Stomach smooth muscle (tissue), 2 donors: ENCODE data around the gene ADARB2.

Experiments used
- H3K27ac ChIP-seq: one replicate; pipeline ENCODE4 v1.7.0; 2013; ENCODE audit warnings: mild to moderate bottlenecking, low read length, inconsistent platforms
- H3K27me3 ChIP-seq, 2 donors: one replicate each; pipeline ENCODE4 v1.7.0; 2013; ENCODE audit warnings: low read length in 2 of 2; ENCODE audit not compliant: insufficient read depth in 2 of 2, control insufficient read depth in 1 of 2
- H3K36me3 ChIP-seq, 2 donors: one replicate each; pipeline ENCODE4 v1.7.0; 2013; ENCODE audit warnings: low read length in 2 of 2; ENCODE audit not compliant: control insufficient read depth in 2 of 2, insufficient read depth in 2 of 2
- H3K4me1 ChIP-seq: one replicate; pipeline ENCODE4 v1.7.0; 2013; ENCODE audit warnings: low read length; ENCODE audit not compliant: control insufficient read depth, insufficient read depth
- H3K4me3 ChIP-seq, 2 donors: one replicate each; pipeline ENCODE4 v1.7.0; 2013; ENCODE audit warnings: low read length in 2 of 2
- H3K9ac ChIP-seq, 2 donors: one replicate each; pipeline ENCODE4 v1.7.0; 2013; ENCODE audit warnings: low read length in 2 of 2, mild to moderate bottlenecking in 1 of 2
- H3K9me3 ChIP-seq, 2 donors: one replicate each; pipeline ENCODE4 v1.7.0; 2013; ENCODE audit warnings: low read length in 2 of 2; ENCODE audit not compliant: control insufficient read depth in 2 of 2
- donor health status: healthy.
- donor health status: Pancreatic carcinoma.

ADARB2 gene

DNA sequence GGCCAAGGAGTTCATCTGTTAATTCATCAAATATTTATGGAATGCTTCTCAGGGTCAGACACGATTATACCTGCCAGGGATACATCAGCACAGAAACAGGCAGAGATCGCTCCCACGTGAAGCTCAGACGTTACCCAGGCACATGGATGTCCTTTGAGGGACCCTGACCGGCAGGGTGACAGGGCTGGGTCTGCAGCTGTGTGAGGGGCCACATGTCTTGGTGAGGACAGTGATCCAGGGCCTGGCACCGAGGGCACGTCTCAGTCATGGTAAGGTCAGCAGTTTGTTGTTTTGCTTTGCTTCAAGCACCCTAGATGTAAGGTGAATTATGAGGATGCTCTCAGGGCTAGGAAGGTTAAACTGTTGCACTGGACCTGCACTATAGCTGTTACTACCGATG, 453.2 kb downstream of the ADARB2 start:
- no peak overlapping the region for H3K27ac ChIP-seq
- no peak overlapping the region for H3K9ac ChIP-seq
- H3K4me1 ChIP-seq = no peaks in the 10 kb centered on the region
- H3K27me3 ChIP-seq = peaks cover 0 to 7% of the 10 kb centered on the region in 2 donors
- H3K4me3 ChIP-seq = no peak overlapping the region
- H3K36me3 ChIP-seq = no peaks in the 10 kb centered on the region
- no peaks in the 10 kb centered on the region for H3K9me3 ChIP-seq

DNA sequence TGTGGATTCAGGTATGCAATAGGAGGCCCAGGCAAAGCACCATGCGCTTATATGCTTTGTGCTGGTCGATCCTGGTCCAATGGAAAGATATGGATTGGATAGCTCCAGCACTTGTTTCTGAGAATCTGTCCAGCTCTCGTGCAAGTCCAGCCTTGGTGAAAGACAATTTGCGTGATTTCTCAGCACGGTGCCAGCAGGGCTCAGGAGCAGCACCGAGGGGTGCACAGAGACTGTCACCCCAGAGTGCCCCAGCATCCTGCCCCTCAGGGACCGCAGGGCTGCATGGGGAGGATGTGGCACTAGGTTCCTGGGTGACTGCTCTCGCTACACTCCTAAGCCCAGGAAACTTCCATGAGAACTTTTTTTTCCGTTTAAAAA, 455.9 kb downstream of the ADARB2 start:
- H3K27ac ChIP-seq = no peak overlapping the region
- no peak overlapping the region for H3K9ac ChIP-seq
- no peak overlapping the region for H3K4me3 ChIP-seq
- no peaks in the 10 kb centered on the region for H3K36me3 ChIP-seq
- no peaks in the 10 kb centered on the region for H3K4me1 ChIP-seq
- H3K27me3 ChIP-seq = no peaks in the 10 kb centered on the region
- H3K9me3 ChIP-seq = no peaks in the 10 kb centered on the region

DNA sequence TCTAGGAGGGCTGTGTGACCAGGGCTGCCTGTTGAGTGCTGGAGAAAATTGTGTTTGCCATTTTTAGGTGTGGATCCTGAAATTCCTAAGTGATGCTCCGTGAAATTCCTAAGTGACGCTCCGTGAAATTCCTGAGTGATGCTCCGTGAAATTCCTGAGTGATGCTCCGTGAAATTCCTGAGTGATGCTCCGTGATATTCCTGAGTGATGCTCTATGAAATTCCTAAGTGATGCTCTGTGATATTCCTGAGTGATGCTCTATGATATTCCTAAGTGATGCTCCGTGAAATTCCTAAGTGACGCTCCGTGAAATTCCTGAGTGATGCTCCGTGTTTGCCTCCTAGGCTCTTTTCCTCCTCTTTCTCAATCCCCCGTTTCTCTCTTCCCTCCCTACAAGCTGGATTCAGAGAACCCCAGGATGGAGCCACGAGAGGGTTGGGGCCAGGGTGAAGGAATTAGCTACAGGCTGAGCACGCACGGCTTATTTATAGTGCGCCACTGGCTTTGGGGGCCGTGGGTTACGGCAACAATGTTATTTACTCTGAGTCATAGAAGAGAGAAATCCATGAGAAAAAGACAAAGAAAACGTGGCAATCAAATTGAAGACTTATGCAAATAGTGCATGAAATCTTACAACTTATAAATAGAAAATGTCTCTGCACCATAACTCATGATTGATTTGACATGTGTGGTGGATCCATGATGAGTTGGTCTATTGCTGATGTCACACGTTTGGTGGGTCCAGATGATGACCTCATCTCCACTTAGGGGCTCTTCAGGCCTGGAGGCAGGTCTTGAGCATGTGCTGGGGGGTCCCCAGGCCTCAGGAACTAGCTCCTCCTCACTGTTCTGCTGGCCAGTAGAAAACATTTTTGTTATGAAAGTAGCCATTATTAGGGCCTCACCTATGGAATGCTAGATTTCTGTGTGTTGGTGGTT, 456.6 kb downstream of the ADARB2 start:
- H3K27me3 ChIP-seq = no peaks in the 10 kb centered on the region
- no peak overlapping the region for H3K4me3 ChIP-seq
- no peak overlapping the region for H3K27ac ChIP-seq
- no peaks in the 10 kb centered on the region for H3K4me1 ChIP-seq
- H3K9me3 ChIP-seq = no peaks in the 10 kb centered on the region
- no peaks in the 10 kb centered on the region for H3K36me3 ChIP-seq
- H3K9ac ChIP-seq = no peak overlapping the region

- peaks cover 0 to 4% of the 10 kb centered on the region in 2 donors for H3K27me3 ChIP-seq
- H3K4me1 ChIP-seq = no peaks in the 10 kb centered on the region
- H3K4me3 ChIP-seq = no peak overlapping the region
- H3K9me3 ChIP-seq = no peaks in the 10 kb centered on the region
- H3K27ac ChIP-seq = no peak overlapping the region
- no peaks in the 10 kb centered on the region for H3K36me3 ChIP-seq
- H3K9ac ChIP-seq = no peak overlapping the region
Observed at GRCh38 chr10:1278306-1278705, 459.0 kb downstream of the ADARB2 start.

- Histone ChIP-seq H3K27ac (no peak overlapping the region), H3K9ac (no peak overlapping the region), H3K4me3 (no peak overlapping the region)
Observed at GRCh38 chr10:1274701-1275544, 462.4 kb downstream of the ADARB2 start.

DNA sequence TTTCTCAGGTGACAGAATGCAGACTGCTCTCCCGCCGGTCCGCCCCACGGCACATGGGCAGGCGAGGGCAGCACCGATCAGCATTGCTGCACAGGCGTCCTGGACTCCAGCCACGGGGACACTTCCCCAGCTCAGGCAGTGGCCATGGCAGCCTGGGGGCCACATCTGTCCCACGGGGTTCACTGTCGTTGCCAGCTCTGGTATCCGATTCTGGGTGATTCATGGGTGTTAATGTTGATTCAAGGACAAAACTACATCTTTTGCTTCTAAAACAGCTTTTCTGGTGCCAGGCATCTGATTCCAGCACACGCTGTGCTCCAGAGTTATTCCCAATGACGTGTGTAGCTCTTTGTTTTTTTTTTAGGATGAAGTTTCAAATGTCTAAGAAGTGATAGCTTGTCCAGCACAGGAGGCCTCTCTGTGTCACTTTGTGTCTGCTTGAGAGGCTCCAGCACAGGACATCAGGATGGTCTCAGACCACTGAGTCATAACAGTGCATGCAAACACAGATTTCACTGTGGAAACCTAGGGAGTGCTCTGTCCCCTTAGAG, 463.1 kb downstream of the ADARB2 start:
- Histone ChIP-seq H3K4me1 (no peaks in the 10 kb centered on the region), H3K9me3 (no peaks in the 10 kb centered on the region), H3K27ac (no peak overlapping the region), H3K36me3 (no peaks in the 10 kb centered on the region), H3K4me3 (no peak overlapping the region), H3K9ac (no peak overlapping the region), H3K27me3 (peaks cover 0 to 4% of the 10 kb centered on the region in 2 donors)

More at GRCh38 chr10:1274701-1275544, 462.4 kb downstream of the ADARB2 start:
- H3K36me3 ChIP-seq = no peaks in the 10 kb centered on the region
- H3K9me3 ChIP-seq = no peaks in the 10 kb centered on the region
- peaks cover 0 to 4% of the 10 kb centered on the region in 2 donors for H3K27me3 ChIP-seq
- H3K4me1 ChIP-seq = no peaks in the 10 kb centered on the region

- H3K4me1 ChIP-seq = no peaks in the 10 kb centered on the region
- H3K4me3 ChIP-seq = no peak overlapping the region
- H3K27me3 ChIP-seq = peaks cover 0 to 4% of the 10 kb centered on the region in 2 donors
- no peak overlapping the region for H3K9ac ChIP-seq
- no peak overlapping the region for H3K27ac ChIP-seq
- no peaks in the 10 kb centered on the region for H3K9me3 ChIP-seq
- no peaks in the 10 kb centered on the region for H3K36me3 ChIP-seq
Observed at GRCh38 chr10:1273372-1274105, 463.8 kb downstream of the ADARB2 start.

- Histone ChIP-seq H3K36me3 (no peaks in the 10 kb centered on the region), H3K27me3 (peaks cover 0 to 4% of the 10 kb centered on the region in 2 donors), H3K4me3 (no peak overlapping the region), H3K9me3 (no peaks in the 10 kb centered on the region), H3K4me1 (no peaks in the 10 kb centered on the region), H3K9ac (no peak overlapping the region), H3K27ac (no peak overlapping the region)
Observed at GRCh38 chr10:1272777-1273161, 464.6 kb downstream of the ADARB2 start.

GRCh38 chr10:1272079-1272776, 465.1 kb downstream of the ADARB2 start:
- H3K27me3 ChIP-seq = peaks cover 0 to 4% of the 10 kb centered on the region in 2 donors
- H3K27ac ChIP-seq = no peak overlapping the region
- no peaks in the 10 kb centered on the region for H3K4me1 ChIP-seq
- H3K4me3 ChIP-seq = no peak overlapping the region
- H3K9me3 ChIP-seq = no peaks in the 10 kb centered on the region
- no peak overlapping the region for H3K9ac ChIP-seq
- H3K36me3 ChIP-seq = no peaks in the 10 kb centered on the region

DNA sequence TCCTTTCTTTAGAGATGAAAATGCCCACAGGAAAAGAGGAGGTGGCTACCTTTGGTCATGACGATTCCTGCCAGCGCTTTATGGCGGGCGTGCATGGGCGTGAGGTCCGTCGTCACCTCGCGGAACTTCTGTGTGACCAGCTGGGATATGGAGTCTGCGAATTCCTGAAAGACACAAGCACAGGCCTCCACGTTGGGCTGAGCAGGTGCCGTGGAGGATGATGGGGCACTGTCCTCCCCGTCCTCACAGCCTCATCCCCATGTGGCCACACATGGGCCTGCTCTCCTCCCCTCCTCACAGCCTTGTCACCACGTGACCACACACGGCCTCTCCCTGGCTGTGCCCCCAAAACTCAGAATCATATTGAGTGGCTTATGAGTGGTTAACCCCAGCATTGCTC, 466.4 kb downstream of the ADARB2 start:
- no peak overlapping the region for H3K27ac ChIP-seq
- H3K27me3 ChIP-seq = peaks cover 0 to 4% of the 10 kb centered on the region in 2 donors
- H3K36me3 ChIP-seq = no peaks in the 10 kb centered on the region
- H3K4me1 ChIP-seq = no peaks in the 10 kb centered on the region
- no peak overlapping the region for H3K4me3 ChIP-seq
- no peaks in the 10 kb centered on the region for H3K9me3 ChIP-seq
- no peak overlapping the region for H3K9ac ChIP-seq
